T47D (cell line): ENCODE results near the gene PTPRCAP.

Source experiments
- DNase-seq, 2 experiments: peaks; one replicate each; pipeline versions ENCODE4 v3.0.0 to v3.0.0-alpha.2; 2011 to 2012; ENCODE audit warnings: low read depth in 1 of 2, low spot score in 1 of 2
- JUND ChIP-seq: IDR thresholded peaks from 2 replicates; pipeline ENCODE4 v1.6.1; 2012; ENCODE audit warnings: low read depth
- in situ Hi-C: cut with HindIII; loops from 2 replicates; pipeline ENCODE4 v1.10.0; 2016; ENCODE audit warnings: low sequenced_read_pairs, low pct_unique_long_range_greater_than_20kb

Gene PTPRCAP

GRCh38 chr11:67458266-67458665 lies 20.8 kb upstream of the PTPRCAP start:
- no peak for TF ChIP-seq JUND
- DNase-seq: no peak
- in situ Hi-C loops: no loop called here

- in situ Hi-C loops: no loop called here
- DNase-seq: no peak
- TF ChIP-seq JUND: no peak
These were observed 20.0 kb upstream of the PTPRCAP start for GRCh38 chr11:67457453-67457852.

GRCh38 chr11:67456068-67456705 lies 18.7 kb upstream of the PTPRCAP start:
- in situ Hi-C loops: no loop called here
- no peak for TF ChIP-seq JUND
- DNase-seq: no peak

- in situ Hi-C loops: no loop called here
These were observed 17.6 kb upstream of the PTPRCAP start, which contains the start of gene CABP4 for GRCh38 chr11:67455054-67455453. Gene CABP4 (plus strand): TSS chr11:67455354. CDS start chr11:67455424, 70 bp downstream.

GRCh38 chr11:67453816-67454732 lies 16.6 kb upstream of the PTPRCAP start:
- DNase-seq: no peak
- in situ Hi-C loops: no loop called here
- TF ChIP-seq JUND: no peak

More at GRCh38 chr11:67455054-67455453, 17.6 kb upstream of the PTPRCAP start, which contains the start of gene CABP4:
- DNase-seq: no peak
- TF ChIP-seq JUND: no peak

GRCh38 chr11:67452141-67452952 lies 14.9 kb upstream of the PTPRCAP start, which contains the start of gene GPR152:
Gene GPR152 (minus strand): TSS chr11:67452729. CDS start chr11:67452724, 5 bp downstream.
- no peak for TF ChIP-seq JUND
- in situ Hi-C loops: no loop called here
- DNase-seq: no peak

GRCh38 chr11:67451658-67451976 lies 14.1 kb upstream of the PTPRCAP start:
- in situ Hi-C loops: no loop called here
- no peak for TF ChIP-seq JUND

GRCh38 chr11:67450796-67451657 lies 13.5 kb upstream of the PTPRCAP start:
- DNase-seq: no peak
- in situ Hi-C loops: no loop called here
- no peak for TF ChIP-seq JUND

More at GRCh38 chr11:67451658-67451976, 14.1 kb upstream of the PTPRCAP start:
- no peak for DNase-seq

GRCh38 chr11:67449116-67449844 lies 11.8 kb upstream of the PTPRCAP start:
- in situ Hi-C loops: no loop called here
- no peak for TF ChIP-seq JUND
- no peak for DNase-seq

- in situ Hi-C loops: no loop called here
- no peak for TF ChIP-seq JUND
- DNase-seq: no peak
These were observed 10.7 kb upstream of the PTPRCAP start for GRCh38 chr11:67448220-67448609.

- TF ChIP-seq JUND: no peak
- DNase-seq: no peak
- in situ Hi-C loops: no loop called here
These were observed 8.0 kb upstream of the PTPRCAP start for GRCh38 chr11:67445515-67445914.
